Suprapubic skin (tissue), 3 donors: ENCODE results near the gene SLC26A2.
"Not testable (repeated sequence)": the region's sequence is repeated elsewhere in the genome, so short reads cannot be mapped to it uniquely, and the experiment has no call there.

Experiments used
- POLR2A ChIP-seq, 2 donors: fragments of 450-650 bp; IDR thresholded peaks; one replicate each; pipeline ENCODE4 v1.6.1; 2017; ENCODE audit warnings: antibody characterized with exemption in 2 of 2, mild to moderate bottlenecking in 2 of 2, moderate library complexity in 2 of 2
- TF ChIP-seq, protein P1 (sequence below), 2 donors: fragments of 200-600 bp in 1 of 2; fragments of 450-650 bp in 1 of 2; sonication (generic) in 1 of 2; IDR thresholded peaks; one replicate each; pipeline ENCODE4 v1.5.1; 2016 to 2019; ENCODE audit warnings: antibody characterized with exemption in 2 of 2, mild to moderate bottlenecking in 1 of 2, moderate library complexity in 1 of 2

DNA sequence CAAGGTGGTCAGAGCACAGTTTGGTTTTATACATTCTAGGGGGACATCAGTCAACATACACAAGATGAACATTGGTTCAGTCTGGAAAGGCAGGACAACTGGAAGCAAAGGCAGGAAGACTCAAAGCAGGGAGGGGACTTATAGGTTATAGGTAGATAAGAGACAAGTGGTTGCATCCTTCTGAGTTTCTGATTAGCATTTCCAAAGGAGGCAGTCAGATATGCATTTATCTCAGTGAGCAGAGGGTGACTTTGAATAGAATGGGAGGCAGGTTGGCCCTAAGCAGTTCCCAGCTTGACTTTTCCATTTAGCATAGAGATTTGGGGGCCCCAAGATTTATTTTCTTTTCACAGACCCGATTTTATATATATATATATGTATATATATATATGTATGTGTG, 67.5 kb downstream of the SLC26A2 start:
- TF ChIP-seq, protein P1, sequence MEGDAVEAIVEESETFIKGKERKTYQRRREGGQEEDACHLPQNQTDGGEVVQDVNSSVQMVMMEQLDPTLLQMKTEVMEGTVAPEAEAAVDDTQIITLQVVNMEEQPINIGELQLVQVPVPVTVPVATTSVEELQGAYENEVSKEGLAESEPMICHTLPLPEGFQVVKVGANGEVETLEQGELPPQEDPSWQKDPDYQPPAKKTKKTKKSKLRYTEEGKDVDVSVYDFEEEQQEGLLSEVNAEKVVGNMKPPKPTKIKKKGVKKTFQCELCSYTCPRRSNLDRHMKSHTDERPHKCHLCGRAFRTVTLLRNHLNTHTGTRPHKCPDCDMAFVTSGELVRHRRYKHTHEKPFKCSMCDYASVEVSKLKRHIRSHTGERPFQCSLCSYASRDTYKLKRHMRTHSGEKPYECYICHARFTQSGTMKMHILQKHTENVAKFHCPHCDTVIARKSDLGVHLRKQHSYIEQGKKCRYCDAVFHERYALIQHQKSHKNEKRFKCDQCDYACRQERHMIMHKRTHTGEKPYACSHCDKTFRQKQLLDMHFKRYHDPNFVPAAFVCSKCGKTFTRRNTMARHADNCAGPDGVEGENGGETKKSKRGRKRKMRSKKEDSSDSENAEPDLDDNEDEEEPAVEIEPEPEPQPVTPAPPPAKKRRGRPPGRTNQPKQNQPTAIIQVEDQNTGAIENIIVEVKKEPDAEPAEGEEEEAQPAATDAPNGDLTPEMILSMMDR (IDR thresholded peaks at IDR 0.05) = not testable (repeated sequence)
- TF ChIP-seq POLR2A (IDR thresholded peaks at IDR 0.05) = not testable (repeated sequence)
